Stimulated activated CD8-positive, alpha-beta memory T cell treated with anti-CD3 and anti-CD28 coated beads, Interleukin-15, amount 100 ng/mL, for 4 hours (primary cell): ENCODE results near the gene GREB1L.
"Not testable (repeated sequence)": the region's sequence is repeated elsewhere in the genome, so short reads cannot be mapped to it uniquely, and the experiment has no call there.

Experiments used
- DNase-seq, 2 donors: peaks; one replicate each; pipeline ENCODE4 v3.0.0-alpha.2; 2020; ENCODE audit warnings: low read depth in 2 of 2

The GREB1L gene

DNA sequence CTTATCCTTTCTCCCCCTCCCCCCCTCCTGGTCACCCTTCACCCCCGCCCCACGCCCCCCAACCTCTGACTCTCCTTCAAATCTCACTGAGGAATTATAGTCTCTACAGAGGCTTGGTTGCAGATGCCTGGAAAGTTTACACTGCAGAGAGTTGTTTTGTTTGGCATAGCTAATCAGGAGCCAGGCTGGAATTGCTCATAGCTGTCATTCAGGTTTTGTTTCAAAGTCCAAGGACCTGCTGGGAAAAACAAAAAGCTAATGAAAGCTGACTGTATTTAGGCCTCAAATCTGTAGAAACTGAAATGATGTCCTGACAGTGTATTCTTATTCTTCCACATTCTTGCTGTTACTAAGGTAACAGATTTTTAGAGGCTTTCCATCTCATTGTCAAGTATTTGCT lies 22.6 kb downstream of the GREB1L start:
- DNase-seq, result no peak

DNA sequence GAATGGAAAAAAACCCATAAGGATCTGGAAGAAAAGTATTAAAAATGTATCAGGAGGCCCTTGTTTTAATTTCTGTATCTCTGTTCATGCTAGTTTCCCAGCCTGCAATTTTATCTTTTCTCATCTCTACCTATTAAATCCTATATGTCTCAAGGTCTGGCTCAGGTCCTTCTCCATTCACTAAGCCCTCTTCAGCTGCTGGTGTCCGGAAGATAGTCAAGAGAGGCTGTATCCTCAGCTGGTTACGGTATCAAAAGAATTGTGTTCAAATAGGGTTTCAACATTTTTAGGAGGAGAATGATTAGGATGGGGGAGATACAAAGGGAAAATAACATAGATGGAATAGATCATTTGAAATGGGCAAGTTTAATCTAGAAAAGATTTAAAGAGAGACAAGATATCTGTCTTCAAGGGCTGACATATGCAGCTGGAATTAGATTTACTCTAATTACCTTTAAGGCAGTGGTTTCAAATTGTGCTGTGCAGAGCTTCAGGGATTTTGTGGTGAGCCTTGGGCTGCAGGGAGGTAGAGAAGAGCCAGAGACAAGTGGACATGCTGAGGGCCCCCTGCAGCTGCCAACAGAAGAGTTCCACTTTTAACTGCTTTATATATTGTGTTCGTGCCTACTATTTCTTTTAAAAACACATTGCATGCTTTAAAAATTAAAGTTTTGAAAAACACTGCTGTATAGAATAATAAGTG lies 24.1 kb downstream of the GREB1L start:
- DNase-seq, result no peak

DNA sequence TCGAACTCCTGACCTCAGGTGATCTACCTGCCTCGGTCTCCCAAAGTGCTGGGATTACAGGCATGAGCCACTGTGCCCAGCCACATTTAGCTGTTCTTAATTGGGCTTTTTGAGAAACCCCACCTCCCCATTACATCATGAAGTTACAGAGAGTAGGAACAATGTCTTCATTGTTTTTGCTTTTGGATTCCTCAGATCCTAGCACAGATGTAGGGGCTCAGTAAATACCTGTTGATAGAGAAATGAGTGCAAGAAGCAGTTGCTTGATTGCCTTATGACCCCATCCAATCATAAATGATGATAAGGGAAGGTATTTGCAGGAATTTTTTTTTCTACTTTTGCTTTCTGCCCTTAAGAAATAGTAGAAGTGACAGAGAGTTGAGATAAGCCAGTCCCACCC lies 25.4 kb downstream of the GREB1L start:
- DNase-seq, result no peak

DNA sequence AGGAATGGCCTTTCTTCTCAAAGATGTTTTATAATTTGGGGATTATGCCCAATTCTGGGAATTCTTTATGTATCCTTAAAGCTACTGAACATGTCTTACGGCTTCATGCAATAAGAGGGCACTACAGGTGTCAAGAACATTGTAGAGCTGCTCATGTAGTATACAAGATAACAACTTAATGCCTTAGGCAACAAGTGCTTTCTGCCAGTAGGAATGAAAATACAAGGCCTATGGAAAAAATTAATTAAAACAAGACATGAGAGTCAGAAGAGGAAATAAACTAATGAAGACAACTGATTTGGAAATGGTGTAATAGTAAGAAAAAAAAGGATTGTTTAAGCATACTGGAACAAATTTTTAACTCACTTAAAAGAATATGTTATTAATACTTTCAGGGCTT lies 27.3 kb downstream of the GREB1L start:
- DNase-seq, result no peak

DNA sequence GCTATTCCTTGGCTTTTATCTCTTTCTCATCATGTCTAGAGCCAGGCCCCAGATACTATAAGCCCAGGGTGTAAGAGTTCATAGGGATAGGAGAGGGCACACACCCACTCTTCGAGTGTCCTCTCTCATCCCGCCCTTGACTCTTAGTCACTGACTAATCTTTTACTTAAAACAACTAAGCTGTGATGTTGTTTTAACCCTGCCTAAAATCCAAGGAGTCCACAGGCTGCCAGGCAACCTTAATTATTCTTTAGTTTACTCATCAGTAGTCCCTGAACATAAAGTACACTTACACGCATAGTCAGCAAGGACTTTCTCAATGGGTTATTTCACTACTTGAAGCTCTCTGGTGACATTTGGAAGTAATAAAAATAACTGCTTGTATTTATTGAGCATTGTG lies 28.4 kb downstream of the GREB1L start:
- no peak for DNase-seq

DNA sequence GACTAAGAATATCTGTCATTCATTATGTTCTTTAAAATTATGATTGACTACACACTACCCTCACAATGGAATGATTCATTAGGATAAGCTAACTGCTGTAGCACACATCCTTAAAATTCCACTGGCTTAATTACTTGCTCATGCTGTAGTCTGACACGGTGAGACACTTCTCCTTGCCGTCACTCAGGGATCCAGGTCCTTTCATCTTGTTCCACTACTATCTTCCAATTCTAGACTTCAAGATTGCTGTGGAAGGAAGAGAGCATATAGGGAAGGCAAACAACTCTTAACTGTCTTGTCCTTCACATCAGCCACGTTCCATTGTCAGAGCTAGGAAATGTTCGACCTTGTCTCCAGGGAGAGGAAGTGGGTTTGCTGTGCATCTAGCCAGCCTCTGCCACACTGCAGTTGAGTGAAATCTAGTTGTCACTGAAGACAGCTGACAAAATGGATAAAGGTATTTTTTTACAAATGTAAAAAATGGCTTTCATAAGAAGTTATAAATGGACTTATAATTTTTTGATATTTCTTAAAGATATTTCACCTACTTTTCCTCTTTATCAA lies 30.1 kb downstream of the GREB1L start:
- DNase-seq, result no peak

DNA sequence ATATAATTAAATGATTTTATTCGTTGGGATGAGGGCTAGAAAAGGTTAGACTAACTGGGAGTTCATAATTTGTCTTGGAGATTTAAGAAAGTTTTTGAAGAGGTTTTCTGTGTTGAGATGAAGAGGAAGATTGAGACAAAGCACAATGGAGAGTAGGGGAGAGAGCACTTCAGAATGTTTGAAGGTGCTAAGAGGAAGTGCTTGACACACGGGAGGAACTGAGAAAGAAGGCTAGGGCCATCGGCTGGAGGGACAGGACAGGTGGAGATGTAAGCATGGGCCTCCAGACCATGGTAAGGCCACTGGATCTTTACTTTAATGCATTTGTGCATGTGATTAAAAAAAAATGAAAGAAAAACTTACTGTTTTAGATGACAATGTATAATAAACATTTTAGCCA lies 31.5 kb downstream of the GREB1L start:
- no peak for DNase-seq

DNA sequence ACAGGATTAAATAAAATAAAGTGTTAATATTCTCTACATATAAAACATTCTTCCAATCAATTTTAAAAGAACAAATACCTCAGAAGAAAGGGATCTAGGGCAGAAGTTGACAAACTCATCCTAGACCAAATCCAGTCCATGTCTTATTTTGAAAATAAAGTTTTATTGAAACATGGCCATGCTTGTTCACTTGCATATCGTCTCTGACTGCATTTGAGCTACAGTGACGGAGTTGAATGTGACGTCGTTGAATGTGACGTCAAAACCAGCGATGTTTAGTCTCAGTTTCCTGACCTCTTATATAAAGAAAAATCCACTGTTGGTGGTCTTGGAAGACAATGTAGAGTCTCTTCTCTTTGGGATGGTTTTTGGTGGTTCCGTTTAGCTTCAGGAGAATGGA lies 33.6 kb downstream of the GREB1L start:
- DNase-seq, result no peak

DNA sequence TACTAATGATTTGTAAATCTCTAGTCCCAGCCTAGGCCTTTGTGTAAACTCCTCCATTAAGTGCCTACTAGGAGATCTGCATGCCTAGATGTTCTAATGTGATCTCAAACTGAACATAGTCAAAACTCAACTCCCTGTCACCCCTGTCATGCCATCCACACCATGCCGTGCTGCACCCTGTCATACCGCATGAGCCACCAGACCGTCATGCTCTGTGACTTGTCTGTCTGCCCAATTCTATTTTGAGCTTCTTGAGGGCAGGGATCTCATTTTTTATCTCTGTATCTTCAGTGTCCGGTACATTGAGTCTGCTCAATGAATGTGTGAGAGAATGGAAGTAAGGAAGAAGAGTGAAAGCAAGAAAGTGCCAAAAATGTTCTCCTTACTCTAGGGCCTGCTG lies 35.5 kb downstream of the GREB1L start:
- DNase-seq, result no peak

DNA sequence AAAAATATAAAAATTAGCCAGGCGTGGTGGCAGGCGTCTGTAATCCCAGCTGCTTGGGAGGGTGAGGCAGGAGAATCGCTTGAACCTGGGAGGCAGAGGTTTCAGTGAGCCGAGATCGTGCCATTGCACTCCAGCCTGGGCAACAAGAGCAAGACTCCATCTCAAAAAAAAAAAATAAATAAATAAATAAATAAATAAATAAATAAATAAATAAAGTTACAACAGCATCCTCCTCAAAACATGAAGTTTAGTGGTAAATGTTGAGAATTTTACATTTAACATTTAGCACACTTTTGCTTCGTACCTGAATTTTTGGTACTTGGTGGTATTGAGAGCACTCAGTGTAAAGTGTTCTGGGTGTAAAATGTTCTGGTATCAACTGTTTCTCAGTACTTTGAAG lies 36.2 kb downstream of the GREB1L start:
- not testable (repeated sequence) for DNase-seq

DNA sequence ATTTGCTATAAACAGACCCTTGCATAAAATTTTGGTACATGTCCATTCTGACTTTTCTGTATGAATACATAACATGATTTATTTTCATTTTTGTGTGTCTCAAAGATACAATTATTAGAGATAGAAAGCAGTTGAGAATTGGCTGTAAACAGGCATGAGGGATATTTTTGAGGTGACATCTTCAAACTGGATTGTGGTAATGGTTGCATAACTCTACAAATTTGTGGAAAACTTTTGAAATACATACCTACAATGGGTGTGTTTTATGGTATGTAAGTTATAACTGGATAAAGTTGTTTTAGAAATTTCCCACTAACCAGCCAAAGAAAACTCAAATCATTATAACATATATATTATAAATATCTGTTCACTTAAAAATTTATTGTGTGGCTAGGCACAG lies 39.6 kb downstream of the GREB1L start:
- DNase-seq, result no peak

DNA sequence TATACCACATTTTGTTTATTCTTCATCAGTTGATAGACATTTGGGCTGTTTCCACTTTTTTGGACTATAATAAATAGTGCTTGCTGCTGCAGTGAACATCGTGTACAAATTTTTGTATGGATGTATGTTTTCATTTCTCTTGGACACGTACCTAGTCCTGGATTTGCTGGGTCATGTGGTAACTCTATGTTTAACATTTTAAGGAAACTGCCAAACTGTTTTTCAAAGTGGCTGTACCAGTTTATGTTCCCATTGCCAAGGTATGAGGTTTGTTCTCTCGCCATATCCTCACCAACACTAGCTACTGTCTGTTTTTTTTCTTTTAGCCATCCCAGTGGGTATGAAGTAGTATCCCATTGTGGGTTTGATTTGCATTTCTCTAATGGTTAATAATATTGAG lies 42.5 kb downstream of the GREB1L start:
- no peak for DNase-seq

DNA sequence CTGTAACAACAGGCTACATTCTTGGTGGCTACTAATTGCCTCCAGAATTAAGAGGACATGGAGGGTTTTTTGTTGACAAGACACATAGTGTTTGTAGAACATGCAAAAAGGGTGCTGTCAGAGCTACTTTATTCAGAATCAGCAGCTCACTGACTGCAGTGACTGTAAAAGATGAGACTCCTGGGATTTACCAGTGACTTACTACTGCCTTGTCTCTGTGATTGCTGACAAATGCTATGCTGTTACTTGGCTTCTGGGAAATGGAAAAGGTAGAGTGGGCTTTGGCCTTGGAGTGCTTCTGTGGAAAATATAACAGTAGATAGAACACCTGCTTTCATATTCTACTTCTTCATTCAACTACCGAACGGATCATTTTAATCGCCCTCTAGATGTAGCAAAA lies 47.8 kb downstream of the GREB1L start:
- no peak for DNase-seq

DNA sequence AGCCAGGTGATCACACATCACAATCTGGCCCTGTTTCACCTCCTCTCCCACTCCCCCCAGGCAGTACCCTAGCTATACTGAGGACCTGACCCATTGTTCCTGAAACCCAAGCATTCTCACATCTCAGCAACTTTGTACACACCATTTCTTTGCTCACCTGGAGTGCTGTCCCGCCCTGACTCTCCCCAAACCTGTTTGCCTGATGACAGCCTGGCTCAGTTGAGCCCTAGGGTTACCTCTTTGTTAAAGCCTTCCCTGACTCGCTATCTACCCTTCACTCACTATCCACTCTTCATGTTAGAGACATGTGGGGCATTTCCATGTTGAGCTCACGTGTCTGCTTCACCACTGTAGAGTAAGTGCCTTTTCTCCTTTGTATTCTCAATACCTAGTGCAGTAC lies 49.1 kb downstream of the GREB1L start:
- DNase-seq, result no peak

DNA sequence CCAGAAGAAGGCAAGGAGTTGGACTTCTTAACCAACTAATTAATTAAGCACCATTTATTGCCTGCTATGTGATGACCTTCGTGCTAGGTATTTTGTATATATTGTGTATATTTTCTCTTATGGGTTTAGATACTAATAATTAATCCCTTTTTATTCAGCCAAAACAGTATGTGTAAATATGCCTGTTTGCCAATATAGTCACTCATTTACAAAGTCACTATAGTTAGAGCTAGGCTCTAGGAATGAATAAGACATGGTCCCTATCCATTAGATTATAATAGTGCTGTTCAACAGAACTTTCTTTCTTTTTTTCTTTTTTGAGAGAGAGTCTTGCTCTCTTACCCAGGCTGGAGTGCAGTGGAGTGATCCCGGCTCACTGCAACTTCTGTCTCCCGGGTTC lies 51.4 kb downstream of the GREB1L start:
- no peak for DNase-seq

DNA sequence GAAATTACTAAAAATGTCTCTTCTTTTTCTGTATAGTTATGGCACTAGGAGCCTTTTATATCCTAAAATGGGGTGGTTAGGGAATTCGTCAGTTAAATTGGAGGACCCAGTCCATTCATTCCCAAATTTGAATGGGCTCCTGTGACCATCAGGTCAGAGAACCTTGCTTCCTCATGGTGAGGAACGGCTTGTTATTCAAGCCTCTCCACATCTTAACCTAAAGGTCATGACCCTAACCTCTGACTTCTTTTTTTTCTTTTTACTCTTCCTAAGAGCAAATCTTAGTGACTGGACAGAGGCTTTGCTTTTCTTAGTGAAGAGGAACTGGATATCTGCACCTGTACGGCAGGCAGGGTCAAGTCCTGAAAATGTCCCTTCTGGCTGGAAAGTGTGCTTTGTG lies 53.1 kb downstream of the GREB1L start:
- DNase-seq, result no peak

DNA sequence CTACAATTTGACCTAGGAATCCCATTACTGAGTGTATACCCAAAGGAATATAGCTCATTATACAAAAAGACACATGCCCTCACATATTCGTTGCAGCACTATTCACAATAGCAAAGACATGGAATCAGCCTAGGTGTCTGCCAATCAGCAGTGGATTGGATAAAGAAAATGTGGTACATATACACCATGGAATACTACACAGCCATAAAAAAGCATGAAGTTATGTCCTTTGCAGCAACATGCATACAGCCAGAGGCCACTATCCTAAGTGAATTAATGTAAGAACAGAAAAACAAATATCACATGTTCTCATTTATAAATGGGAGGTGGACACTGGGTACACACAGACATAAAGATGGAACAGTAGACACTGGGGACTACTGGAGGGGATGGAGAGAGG lies 54.0 kb downstream of the GREB1L start:
- no peak for DNase-seq

DNA sequence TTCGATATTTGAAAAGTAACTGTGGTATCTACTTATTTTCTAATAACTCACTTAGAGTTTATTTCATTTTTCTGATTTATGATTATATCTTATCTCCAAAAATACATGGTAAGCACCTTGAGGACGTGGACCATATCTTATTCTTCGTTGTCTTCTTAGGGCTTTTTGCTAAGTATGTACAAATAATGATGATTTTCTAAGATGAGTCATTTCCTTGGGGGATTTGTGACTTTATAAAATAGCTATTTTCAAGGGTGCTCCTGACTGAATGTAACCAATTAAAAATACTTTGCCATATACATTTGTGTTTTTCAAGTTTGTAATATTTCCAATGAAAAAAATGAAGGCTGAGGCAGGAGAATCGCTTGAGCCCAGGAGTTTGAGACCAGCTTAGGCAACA lies 56.3 kb downstream of the GREB1L start:
- DNase-seq, result no peak

DNA sequence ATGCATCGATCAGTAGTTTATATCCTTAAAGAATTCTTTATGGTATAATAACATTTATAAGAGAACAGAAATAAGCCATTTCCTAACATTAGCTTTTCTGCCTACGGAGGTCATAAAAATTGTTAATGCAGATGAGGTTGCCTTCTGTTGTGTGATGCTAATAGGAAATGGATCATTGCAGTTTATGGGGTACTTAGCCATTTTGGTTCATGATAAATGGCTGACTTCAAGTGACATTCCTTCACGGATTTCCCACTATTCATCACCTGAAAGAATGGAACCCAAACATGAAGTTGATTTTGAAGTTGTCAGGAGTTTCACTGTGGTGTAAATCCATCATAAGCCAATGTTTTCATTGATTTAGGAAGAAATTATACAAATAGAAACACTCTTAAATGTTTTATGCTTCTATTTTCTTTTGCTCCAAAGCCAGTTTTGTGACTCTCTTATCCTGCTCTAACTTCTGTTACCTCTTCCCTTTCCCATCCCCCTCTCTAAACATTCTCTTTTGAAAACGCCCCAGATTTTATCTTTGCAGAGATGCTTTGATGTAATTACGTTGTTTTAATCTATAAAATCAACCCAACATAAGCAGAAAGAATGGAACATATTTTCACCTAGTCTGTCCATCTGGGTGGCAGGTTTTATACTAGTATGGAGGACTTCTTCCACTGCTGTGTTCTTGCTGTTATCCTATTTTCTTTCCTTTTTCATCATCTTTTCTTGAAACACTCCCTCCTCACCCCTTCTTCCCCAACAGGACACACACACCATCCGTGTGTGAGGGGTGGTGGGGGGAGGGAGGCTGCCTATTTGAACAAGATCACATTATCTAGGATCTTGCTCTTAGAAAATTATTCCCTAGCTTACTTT lies 58.2 kb downstream of the GREB1L start:
- DNase-seq, result no peak

DNA sequence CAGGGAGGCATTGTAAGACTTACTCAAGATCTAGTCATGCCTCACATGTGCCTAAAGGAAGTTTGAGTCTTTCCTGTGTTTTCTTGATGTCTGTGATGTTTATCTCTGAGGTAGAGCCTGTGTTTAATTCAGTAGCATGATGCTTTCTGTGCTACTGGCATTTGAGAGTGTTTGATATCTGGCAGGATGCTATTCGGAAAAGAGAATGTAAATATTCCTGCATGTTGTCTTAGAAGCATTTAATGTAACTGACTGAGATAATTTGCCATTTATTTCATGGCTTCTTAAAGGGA lies 58.8 kb downstream of the GREB1L start:
- no peak for DNase-seq

DNA sequence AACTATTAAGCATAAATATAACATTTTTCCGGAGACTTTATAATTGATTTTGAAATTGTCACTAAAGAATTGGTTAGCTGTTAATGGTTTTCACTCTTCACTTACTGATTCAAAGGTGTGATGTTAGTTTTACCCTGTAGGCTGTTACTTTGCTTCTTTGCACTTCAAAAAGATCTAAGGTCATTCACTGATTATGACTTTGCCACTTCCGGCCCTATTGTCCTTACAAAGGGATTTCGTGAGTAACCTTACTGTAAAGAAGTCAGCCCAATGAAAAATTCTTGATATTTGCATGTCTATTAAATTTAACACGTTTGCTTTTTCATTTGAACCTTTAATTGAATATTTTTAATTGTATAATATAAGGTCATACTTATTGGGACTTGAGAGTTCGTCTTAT lies 61.4 kb downstream of the GREB1L start:
- DNase-seq, result no peak

DNA sequence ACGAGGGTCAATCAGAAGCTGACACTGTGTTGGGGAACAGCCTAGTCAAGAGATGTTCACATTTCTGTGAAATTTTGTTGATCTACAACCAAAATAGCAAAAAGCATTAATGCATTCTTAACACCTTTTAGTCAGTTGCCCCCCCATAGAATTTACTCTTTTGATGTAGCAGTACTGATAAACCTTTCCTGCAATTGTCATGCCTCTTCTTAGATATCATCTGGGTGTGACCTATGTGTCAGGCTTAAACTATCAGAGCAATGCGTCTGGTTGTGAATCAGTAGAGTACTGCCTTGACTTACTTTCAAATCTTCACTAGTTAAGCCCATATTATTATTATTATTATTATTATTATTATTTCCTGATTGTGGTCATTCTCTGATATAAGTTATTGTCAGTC lies 61.9 kb downstream of the GREB1L start:
- DNase-seq, result no peak

DNA sequence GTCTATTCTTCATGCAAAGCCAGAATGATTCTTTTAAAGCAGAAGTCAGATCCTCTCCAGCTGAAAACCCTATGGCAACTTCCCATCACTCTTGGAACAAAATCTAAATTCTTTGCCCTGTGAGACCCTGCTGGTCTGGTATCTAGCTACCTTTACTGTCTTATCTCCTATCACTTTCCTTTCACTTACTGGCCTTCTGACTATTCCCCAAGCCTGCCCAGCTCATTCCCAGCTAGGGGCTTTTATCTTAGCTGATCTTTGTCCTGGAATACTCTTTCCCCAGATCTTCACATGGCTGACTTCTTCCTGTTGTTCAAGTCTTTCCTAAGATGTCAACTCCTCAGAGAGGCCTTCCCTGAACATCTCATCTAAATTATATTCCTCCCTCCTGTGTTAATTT lies 63.6 kb downstream of the GREB1L start:
- DNase-seq, result no peak
